ENCODE results near the gene INO80E. TPM values are rescaled to one million over a fixed set of nuclear protein-coding genes. Genes with fewer than 3 reads are reported as not detected.

INO80E gene
- total RNA-seq, 1 donor from 2014 or later = 29.0 TPM

DNA sequence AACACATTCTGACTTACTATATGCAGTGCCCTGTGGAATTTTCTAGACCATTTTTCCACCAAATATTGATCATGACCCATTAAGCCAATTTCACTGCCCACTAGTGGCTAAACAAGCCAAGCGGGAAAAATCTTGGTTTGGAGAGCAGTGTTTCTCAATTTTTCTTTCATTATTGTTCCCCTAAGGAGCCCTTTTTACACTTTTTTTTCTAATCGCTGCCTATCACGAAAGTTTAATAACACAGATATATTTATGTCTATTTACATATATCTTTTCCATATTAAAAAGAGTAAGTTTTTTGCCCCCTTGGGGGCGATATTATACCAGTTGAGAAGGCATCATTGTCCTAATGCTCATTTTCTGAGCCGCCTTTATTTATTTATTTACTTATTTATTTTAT, 45.8 kb downstream of the INO80E start:
- Histone ChIP-seq H3K4me1 (no peaks in the 10 kb centered on the region), H3K27me3 (ENCODE audit: low read depth) (peaks cover under 1% of the 10 kb centered on the region), H3K4me3 (no peak overlapping the region), H3K36me3 (no peaks in the 10 kb centered on the region), H3K27ac (replicated peaks) (no peak overlapping the region), H3K9me3 (replicated peaks) (no peaks in the 10 kb centered on the region)
- DNase-seq = no peak
- peak; percentile 60 for TF ChIP-seq CTCF (IDR thresholded peaks at IDR 0.05; ENCODE audit: borderline replicate concordance)
- intact Hi-C loops (cut with micrococcal nuclease) = no loop called here

GRCh38 chr16:30046178-30046577, 50.1 kb downstream of the INO80E start:
- Histone ChIP-seq H3K27me3 (ENCODE audit: low read depth) (no peaks in the 10 kb centered on the region), H3K4me1 (no peaks in the 10 kb centered on the region), H3K9me3 (replicated peaks) (no peaks in the 10 kb centered on the region), H3K27ac (replicated peaks) (no peak overlapping the region), H3K36me3 (no peaks in the 10 kb centered on the region), H3K4me3 (no peak overlapping the region)
- DNase-seq = no peak
- TF ChIP-seq CTCF (IDR thresholded peaks at IDR 0.05; ENCODE audit: borderline replicate concordance) = no peak
- intact Hi-C loops (cut with micrococcal nuclease) = no loop called here

GRCh38 chr16:30046588-30046987, 50.5 kb downstream of the INO80E start:
- TF ChIP-seq CTCF (IDR thresholded peaks at IDR 0.05; ENCODE audit: borderline replicate concordance) = no peak
- Histone ChIP-seq H3K36me3 (no peaks in the 10 kb centered on the region), H3K27me3 (ENCODE audit: low read depth) (no peaks in the 10 kb centered on the region), H3K9me3 (replicated peaks) (no peaks in the 10 kb centered on the region), H3K27ac (replicated peaks) (no peak overlapping the region), H3K4me1 (no peaks in the 10 kb centered on the region), H3K4me3 (no peak overlapping the region)
- intact Hi-C loops (cut with micrococcal nuclease) = no loop called here
- no peak for DNase-seq

DNA sequence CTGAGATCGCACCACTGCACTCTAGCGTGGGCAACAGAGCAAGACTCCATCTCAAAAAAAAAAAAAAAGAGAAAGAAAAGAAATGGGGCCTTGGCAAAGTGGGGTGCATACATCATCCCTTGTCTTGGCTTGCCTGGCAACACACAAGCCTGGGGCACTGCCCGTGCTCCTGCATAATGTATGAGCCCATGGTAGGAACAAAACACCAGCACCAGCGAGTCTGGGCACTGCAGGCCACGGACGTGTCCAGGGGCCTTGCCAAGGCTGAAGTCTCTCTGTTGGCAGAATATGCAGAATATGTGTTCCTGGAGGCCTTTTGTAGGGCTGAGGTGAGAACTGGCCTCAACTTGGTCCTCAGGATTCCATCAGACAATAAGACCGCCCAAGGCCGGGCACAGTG, 53.8 kb downstream of the INO80E start:
- no peak for TF ChIP-seq CTCF (IDR thresholded peaks at IDR 0.05; ENCODE audit: borderline replicate concordance)
- Histone ChIP-seq H3K27ac (replicated peaks) (no peak overlapping the region), H3K4me1 (peaks cover 21% of the 10 kb centered on the region), H3K4me3 (no peak overlapping the region), H3K36me3 (no peaks in the 10 kb centered on the region), H3K27me3 (ENCODE audit: low read depth) (no peaks in the 10 kb centered on the region), H3K9me3 (replicated peaks) (no peaks in the 10 kb centered on the region)
- intact Hi-C loops (cut with micrococcal nuclease) = no loop called here
- no peak for DNase-seq

GRCh38 chr16:30051518-30051917, 55.5 kb downstream of the INO80E start:
- no peak overlapping the region for H3K27ac ChIP-seq (replicated peaks)
- no peak for TF ChIP-seq CTCF (IDR thresholded peaks at IDR 0.05; ENCODE audit: borderline replicate concordance)
- H3K4me1 ChIP-seq = peaks cover 21% of the 10 kb centered on the region
- no peaks in the 10 kb centered on the region for H3K9me3 ChIP-seq (replicated peaks)
- no peaks in the 10 kb centered on the region for H3K27me3 ChIP-seq (ENCODE audit: low read depth)
- H3K36me3 ChIP-seq = no peaks in the 10 kb centered on the region
- intact Hi-C loops (cut with micrococcal nuclease) = no loop called here
- no peak overlapping the region for H3K4me3 ChIP-seq
- no peak for DNase-seq
